Measurements from ENCODE around the gene ABCB11.

ABCB11 gene

DNA sequence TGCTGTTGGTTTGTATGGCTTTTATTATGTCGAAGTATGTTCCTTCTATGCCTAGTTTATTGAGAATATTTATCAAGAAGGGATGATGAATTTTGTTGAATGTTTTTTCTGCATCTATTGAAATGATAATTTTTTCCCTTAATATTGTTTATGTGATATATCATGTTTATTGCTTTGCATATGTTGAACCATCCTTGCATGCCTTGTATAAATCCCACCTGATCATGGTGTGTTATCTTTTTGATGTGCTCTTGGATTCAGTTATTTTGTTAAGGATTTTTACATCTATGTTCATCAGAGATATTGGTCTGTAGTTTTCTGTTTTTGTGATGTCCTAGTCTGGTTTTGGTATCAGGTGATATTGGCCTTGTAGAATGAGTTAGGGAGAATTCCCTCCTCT lies 79.3 kb downstream of the ABCB11 start:
- Histone ChIP-seq H3K4me3 (replicated peaks; ENCODE audit: insufficient read depth, low read length) (no peak overlapping the region), H3K27me3 (ENCODE audit: insufficient read depth, poor library complexity, severe bottlenecking) (peaks cover 1% of the 10 kb centered on the region), H3K27ac (replicated peaks) (no peak overlapping the region)
- TF ChIP-seq, protein P1, sequence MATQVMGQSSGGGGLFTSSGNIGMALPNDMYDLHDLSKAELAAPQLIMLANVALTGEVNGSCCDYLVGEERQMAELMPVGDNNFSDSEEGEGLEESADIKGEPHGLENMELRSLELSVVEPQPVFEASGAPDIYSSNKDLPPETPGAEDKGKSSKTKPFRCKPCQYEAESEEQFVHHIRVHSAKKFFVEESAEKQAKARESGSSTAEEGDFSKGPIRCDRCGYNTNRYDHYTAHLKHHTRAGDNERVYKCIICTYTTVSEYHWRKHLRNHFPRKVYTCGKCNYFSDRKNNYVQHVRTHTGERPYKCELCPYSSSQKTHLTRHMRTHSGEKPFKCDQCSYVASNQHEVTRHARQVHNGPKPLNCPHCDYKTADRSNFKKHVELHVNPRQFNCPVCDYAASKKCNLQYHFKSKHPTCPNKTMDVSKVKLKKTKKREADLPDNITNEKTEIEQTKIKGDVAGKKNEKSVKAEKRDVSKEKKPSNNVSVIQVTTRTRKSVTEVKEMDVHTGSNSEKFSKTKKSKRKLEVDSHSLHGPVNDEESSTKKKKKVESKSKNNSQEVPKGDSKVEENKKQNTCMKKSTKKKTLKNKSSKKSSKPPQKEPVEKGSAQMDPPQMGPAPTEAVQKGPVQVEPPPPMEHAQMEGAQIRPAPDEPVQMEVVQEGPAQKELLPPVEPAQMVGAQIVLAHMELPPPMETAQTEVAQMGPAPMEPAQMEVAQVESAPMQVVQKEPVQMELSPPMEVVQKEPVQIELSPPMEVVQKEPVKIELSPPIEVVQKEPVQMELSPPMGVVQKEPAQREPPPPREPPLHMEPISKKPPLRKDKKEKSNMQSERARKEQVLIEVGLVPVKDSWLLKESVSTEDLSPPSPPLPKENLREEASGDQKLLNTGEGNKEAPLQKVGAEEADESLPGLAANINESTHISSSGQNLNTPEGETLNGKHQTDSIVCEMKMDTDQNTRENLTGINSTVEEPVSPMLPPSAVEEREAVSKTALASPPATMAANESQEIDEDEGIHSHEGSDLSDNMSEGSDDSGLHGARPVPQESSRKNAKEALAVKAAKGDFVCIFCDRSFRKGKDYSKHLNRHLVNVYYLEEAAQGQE (IDR thresholded peaks at IDR 0.05; ENCODE audit: insufficient replicate concordance, low read depth), result no peak
- no peak for TF ChIP-seq SPI1 (IDR thresholded peaks at IDR 0.05; ENCODE audit: borderline replicate concordance, low read depth)
- no peak for DNase-seq (ENCODE audit: low read depth in 1 of 2, low spot score in 1 of 2)

DNA sequence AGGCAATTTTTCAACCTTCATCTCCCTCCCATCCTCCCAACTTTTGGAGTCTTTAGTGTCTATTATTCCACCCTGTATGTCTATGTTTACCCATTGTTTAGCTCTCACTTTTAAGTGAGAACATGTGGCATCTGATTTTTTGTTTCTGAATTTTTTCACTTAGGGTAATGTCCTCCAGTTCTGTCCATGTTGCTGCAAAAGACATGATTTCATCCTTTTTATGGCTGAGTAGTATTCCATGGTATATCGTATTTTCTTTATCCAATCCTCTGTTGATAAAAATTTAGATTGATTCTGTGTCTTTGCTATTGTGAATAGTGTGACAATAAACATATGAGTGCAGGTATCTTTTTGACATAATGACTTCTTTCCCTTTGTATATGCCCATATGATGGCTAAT lies 81.8 kb downstream of the ABCB11 start:
- no peak overlapping the region for H3K4me3 ChIP-seq (replicated peaks; ENCODE audit: insufficient read depth, low read length)
- no peak for DNase-seq (ENCODE audit: low read depth in 1 of 2, low spot score in 1 of 2)
- TF ChIP-seq SPI1 (IDR thresholded peaks at IDR 0.05; ENCODE audit: borderline replicate concordance, low read depth), result no peak
- TF ChIP-seq, protein P2, sequence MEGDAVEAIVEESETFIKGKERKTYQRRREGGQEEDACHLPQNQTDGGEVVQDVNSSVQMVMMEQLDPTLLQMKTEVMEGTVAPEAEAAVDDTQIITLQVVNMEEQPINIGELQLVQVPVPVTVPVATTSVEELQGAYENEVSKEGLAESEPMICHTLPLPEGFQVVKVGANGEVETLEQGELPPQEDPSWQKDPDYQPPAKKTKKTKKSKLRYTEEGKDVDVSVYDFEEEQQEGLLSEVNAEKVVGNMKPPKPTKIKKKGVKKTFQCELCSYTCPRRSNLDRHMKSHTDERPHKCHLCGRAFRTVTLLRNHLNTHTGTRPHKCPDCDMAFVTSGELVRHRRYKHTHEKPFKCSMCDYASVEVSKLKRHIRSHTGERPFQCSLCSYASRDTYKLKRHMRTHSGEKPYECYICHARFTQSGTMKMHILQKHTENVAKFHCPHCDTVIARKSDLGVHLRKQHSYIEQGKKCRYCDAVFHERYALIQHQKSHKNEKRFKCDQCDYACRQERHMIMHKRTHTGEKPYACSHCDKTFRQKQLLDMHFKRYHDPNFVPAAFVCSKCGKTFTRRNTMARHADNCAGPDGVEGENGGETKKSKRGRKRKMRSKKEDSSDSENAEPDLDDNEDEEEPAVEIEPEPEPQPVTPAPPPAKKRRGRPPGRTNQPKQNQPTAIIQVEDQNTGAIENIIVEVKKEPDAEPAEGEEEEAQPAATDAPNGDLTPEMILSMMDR (IDR thresholded peaks at IDR 0.05; ENCODE audit: insufficient read depth, low read length), result no peak
- no peak for TF ChIP-seq POLR2AphosphoS5 (IDR thresholded peaks at IDR 0.05; ENCODE audit: low read depth)
- no peak for TF ChIP-seq GABPA (IDR thresholded peaks at IDR 0.05; ENCODE audit: low read depth)
- TF ChIP-seq, protein P1 (IDR thresholded peaks at IDR 0.05; ENCODE audit: insufficient replicate concordance, low read depth), result no peak

DNA sequence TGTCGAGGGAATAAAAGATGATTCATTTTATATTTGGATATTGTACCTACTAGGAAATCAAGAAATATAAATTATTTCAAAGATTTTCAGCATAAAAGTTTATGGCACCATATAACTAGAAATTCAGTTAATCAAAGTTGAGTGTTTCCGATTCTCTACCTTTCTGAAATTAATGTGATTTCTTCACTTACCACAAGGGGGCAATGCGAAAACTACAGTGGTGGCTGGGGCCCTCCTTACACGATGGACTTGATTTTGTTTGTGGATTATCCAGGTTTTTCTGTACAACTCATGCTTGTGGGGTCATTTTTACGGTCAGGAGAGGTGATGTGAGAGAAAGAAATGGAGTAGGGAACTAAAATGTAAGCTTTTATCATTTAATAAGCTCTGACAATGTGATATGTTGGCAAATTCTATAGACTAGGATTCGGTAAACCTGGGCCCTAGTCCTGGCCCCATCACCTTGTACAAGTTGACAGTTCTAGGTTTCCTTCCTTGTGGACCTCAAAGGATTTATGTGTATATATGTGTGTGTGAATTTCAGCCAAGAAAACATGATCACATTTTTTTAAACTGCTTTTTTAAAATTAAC lies 82.4 kb downstream of the ABCB11 start:
- H3K4me3 ChIP-seq (replicated peaks; ENCODE audit: insufficient read depth, low read length), result no peak overlapping the region

More for the DNA sequence above, 81.8 kb downstream of the ABCB11 start:
- Histone ChIP-seq H3K27me3 (ENCODE audit: insufficient read depth, poor library complexity, severe bottlenecking) (peaks cover 17% of the 10 kb centered on the region), H3K27ac (replicated peaks) (no peak overlapping the region)

More for the DNA sequence above, 82.4 kb downstream of the ABCB11 start:
- Histone ChIP-seq H3K27me3 (ENCODE audit: insufficient read depth, poor library complexity, severe bottlenecking) (peaks cover 17% of the 10 kb centered on the region), H3K27ac (replicated peaks) (no peak overlapping the region)
- TF ChIP-seq, protein P2 (IDR thresholded peaks at IDR 0.05; ENCODE audit: insufficient read depth, low read length), result peak; percentile 42
- TF ChIP-seq, protein P1 (IDR thresholded peaks at IDR 0.05; ENCODE audit: insufficient replicate concordance, low read depth), result no peak
- peak in 1 of 2 experiments; percentile 14 for DNase-seq (ENCODE audit: low read depth in 1 of 2, low spot score in 1 of 2)
